ENCODE measurements around the gene IFNL3. TPM values are rescaled to one million over a fixed set of nuclear protein-coding genes. Genes with fewer than 3 reads are reported as not detected.

IFNL3 gene
- polyA plus RNA-seq, 1 donor = not detected

- no peak for DNase-seq
Measured at GRCh38 chr19:39193803-39194202, 51.0 kb downstream of the IFNL3 start.

Other genes starting within 250 kb of the IFNL3 start
- 8.4 TPM for gene FBXO27, start 212.5 kb downstream of the IFNL3 start, polyA plus RNA-seq (ENCODE audit: insufficient read length)
- gene ACP7, start 160.6 kb downstream of the IFNL3 start, polyA plus RNA-seq (ENCODE audit: insufficient read length) = 0.78 TPM
- 46.1 TPM for gene PAK4, start 119.2 kb downstream of the IFNL3 start, polyA plus RNA-seq (ENCODE audit: insufficient read length)
- 1.6 TPM for gene NCCRP1, start 48.0 kb downstream of the IFNL3 start, polyA plus RNA-seq (ENCODE audit: insufficient read length)
- not detected for gene SYCN, start 40.7 kb downstream of the IFNL3 start, polyA plus RNA-seq (ENCODE audit: insufficient read length)
- gene IFNL4, start 3.9 kb upstream of the IFNL3 start, polyA plus RNA-seq (ENCODE audit: insufficient read length) = not detected
- gene IFNL2, start 23.4 kb upstream of the IFNL3 start, polyA plus RNA-seq (ENCODE audit: insufficient read length) = not detected
- gene IFNL1, start 51.4 kb upstream of the IFNL3 start, polyA plus RNA-seq (ENCODE audit: insufficient read length) = not detected
- gene LRFN1, start 75.9 kb upstream of the IFNL3 start, polyA plus RNA-seq (ENCODE audit: insufficient read length) = 1.2 TPM
- gene GMFG, start 91.0 kb upstream of the IFNL3 start, polyA plus RNA-seq (ENCODE audit: insufficient read length) = 21.6 TPM
- 112 TPM for gene SAMD4B, start 97.4 kb upstream of the IFNL3 start, polyA plus RNA-seq (ENCODE audit: insufficient read length)
- gene PAF1, start 146.1 kb upstream of the IFNL3 start, polyA plus RNA-seq (ENCODE audit: insufficient read length) = 69.4 TPM
- gene MED29, start 146.4 kb upstream of the IFNL3 start, polyA plus RNA-seq (ENCODE audit: insufficient read length) = 36.3 TPM
- gene ZFP36, start 161.8 kb upstream of the IFNL3 start, polyA plus RNA-seq (ENCODE audit: insufficient read length) = 31.9 TPM
- 118 TPM for gene PLEKHG2, start 167.7 kb upstream of the IFNL3 start, polyA plus RNA-seq (ENCODE audit: insufficient read length)
- gene RPS16, start 190.9 kb upstream of the IFNL3 start, polyA plus RNA-seq (ENCODE audit: insufficient read length) = 1,072 TPM
- 150 TPM for gene SUPT5H, start 200.6 kb upstream of the IFNL3 start, polyA plus RNA-seq (ENCODE audit: insufficient read length)
- 91.5 TPM for gene TIMM50, start 235.8 kb upstream of the IFNL3 start, polyA plus RNA-seq (ENCODE audit: insufficient read length)

Data from left kidney (tissue), 2 donors.